ENCODE measurements around the gene DPP6. TPM values are rescaled to one million over a fixed set of nuclear protein-coding genes. Genes with fewer than 3 reads are reported as not detected.
"Not testable (repeated sequence)": the region's sequence is repeated elsewhere in the genome, so short reads cannot be mapped to it uniquely, and the experiment has no call there.

The DPP6 gene
- not detected in 2 replicates for total RNA-seq (2014; rRNA removed; shearing (Covaris generic); ENCODE audit: low replicate concordance)

DNA sequence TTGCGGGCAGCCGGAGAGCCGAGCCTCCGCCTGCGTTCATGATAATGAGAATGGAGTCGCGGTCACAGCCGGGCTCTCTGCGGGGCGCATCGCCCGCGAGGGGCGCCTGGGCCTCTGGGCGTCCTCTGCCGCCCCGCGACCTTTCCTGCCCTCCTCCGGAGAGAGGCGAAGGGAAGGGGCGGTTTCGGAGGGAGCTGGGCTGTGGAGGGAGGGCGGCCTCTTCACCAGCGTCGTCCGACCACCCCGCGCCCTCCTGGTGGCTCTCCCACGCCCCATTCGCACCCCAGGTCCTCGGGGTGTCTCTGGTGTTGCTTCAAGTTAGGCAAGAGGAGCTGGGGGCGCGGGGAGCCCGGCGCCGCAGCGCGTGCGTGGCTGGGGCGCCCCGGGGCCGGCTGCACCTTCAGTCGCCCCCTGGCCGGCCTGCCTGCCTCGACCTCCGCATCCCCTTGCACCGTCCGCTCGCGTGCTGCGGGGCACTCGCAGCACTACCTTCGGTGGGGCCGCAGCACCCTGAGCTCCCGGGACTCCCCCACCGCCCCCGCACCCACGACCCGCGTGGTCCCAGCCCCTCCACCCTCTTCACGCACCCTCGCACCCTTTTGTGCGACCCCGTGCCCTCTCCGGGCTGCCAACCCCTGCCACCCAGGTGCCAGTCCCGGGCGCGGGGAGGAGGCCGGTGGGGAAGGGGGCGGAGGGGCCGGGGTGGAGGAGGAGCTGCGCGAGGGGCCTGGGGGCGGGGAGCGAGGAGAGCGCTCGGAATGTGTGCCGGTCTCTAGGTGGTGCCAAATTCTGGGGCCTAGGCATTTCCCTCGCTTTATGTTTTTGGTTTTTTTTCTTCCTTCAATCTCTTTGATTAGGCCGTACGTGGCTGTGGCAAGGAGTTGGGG, at the start of gene DPP6:
DPP6 (plus strand) TSS at position 756 of the 887 bp plus-strand sequence.
- not testable (repeated sequence) for H3K36me3 ChIP-seq

GRCh38 chr7:154009423-154009911, 42.7 kb upstream of the DPP6 start:
- H3K4me3 ChIP-seq, H3K36me3 ChIP-seq, H3K9me3 ChIP-seq, H3K27me3 ChIP-seq, DNase-seq: not testable (repeated sequence)

More for the DNA sequence above, at the start of gene DPP6:
- DNase-seq, H3K4me3 ChIP-seq, H3K27me3 ChIP-seq, H3K9me3 ChIP-seq: not testable (repeated sequence)

GRCh38 chr7:154010726-154011568, 41.3 kb upstream of the DPP6 start:
- not testable (repeated sequence) for H3K36me3 ChIP-seq, H3K9me3 ChIP-seq, DNase-seq, H3K4me3 ChIP-seq, H3K27me3 ChIP-seq

DNA sequence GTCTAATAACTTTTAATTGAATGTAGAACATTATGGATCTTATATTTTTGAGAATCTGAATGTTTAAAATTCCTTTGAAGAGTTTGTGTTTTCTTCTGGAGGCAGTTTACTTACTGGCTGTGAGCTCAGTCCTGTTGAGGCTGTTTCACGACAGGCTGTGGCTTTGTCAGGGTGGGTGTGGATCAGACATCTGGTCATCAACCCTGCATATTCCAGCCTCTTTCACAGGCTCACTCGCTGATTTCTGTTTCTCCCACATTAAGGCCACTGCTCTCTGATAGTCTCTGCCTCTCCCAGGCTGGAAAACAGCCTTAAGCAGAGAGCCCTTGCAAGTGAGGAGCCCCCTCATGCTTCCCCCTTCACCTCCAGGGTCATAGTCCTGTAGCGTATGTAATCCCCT, 39.4 kb upstream of the DPP6 start:
- H3K36me3 ChIP-seq, H3K9me3 ChIP-seq, H3K27me3 ChIP-seq, H3K4me3 ChIP-seq: not testable (repeated sequence)
- peak; percentile 2 for DNase-seq

- not testable (repeated sequence) for H3K4me3 ChIP-seq, H3K36me3 ChIP-seq, DNase-seq, H3K9me3 ChIP-seq, H3K27me3 ChIP-seq
These were observed 36.6 kb upstream of the DPP6 start for GRCh38 chr7:154015636-154016035.

GRCh38 chr7:154018354-154018753, 33.8 kb upstream of the DPP6 start:
- H3K36me3 ChIP-seq, H3K9me3 ChIP-seq, H3K4me3 ChIP-seq, H3K27me3 ChIP-seq, DNase-seq: not testable (repeated sequence)

- not testable (repeated sequence) for H3K9me3 ChIP-seq, DNase-seq, H3K36me3 ChIP-seq, H3K27me3 ChIP-seq, H3K4me3 ChIP-seq
These were observed 24.4 kb upstream of the DPP6 start for GRCh38 chr7:154027805-154028204.

DNA sequence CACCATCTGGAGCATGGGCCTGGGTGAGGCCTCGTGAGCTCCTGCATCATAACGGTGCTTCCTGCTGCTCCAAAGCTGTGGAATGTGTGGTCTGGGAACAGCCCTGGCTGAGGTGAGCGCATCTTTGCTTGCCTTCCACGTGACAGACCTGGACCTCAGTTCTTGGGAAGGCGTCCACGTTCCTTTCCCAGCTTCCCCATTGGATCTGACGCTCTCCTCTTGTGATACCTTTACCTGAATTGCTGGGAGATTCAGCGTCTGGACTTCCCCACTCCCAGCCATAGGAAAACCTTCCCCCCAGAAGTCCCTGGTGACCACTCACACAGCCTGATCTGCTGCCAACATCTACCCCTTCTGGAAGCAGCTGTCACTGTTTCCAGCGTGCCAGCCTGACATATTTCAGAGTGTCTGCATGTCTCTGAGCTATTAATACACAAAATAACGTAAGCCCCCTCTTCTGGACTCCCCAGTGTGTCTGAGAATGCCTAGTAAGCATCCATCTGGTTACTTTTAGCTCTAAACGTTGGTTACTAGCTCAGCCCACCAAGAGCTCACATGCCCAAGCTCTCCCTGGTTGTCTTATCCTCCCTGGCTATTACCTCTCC, 21.6 kb upstream of the DPP6 start:
- not testable (repeated sequence) for DNase-seq, H3K4me3 ChIP-seq, H3K36me3 ChIP-seq, H3K9me3 ChIP-seq, H3K27me3 ChIP-seq

- H3K27me3 ChIP-seq, H3K9me3 ChIP-seq, DNase-seq, H3K4me3 ChIP-seq, H3K36me3 ChIP-seq: not testable (repeated sequence)
These were observed 12.6 kb upstream of the DPP6 start for GRCh38 chr7:154039466-154040165.

GRCh38 chr7:154050394-154050793, 1.8 kb upstream of the DPP6 start:
- H3K9me3 ChIP-seq, H3K4me3 ChIP-seq, DNase-seq, H3K36me3 ChIP-seq, H3K27me3 ChIP-seq: not testable (repeated sequence)

DNA sequence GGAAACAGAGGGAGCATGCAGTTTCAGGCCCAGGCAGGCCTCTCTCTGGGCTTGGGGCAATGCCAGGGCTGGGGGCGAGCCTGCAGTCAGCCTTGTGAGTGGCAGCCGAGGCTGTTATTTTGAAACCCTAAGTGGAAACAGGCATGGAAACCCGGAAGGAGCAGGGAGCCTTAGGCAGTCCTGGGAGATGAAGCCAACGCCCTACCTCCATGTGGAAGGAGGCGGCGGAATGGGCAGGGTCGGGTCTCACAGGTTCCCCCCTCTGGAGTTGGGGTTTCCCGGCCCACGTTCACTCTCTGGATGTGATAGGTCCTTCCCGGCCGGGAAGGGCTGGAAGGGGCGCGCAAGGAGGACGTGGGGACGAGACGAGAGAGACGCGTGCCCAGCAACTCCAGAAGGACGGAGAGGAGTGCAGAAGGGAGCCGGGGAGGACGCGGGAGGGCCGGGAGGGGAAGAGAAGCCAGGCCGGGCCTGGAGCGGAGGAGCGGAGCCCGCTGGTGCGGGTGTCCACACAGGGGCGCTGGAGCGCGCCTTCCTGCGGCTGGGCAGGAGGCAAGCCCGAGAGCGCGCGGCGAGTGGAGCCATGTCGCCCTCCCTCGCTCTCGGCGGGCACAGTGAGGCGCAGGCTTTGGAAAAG, 1.1 kb upstream of the DPP6 start:
- H3K36me3 ChIP-seq, H3K9me3 ChIP-seq, H3K27me3 ChIP-seq, H3K4me3 ChIP-seq, DNase-seq: not testable (repeated sequence)

- not testable (repeated sequence) for DNase-seq, H3K9me3 ChIP-seq, H3K4me3 ChIP-seq, H3K36me3 ChIP-seq, H3K27me3 ChIP-seq
These were observed 493 bp downstream of the DPP6 start for GRCh38 chr7:154052530-154053252.

- not testable (repeated sequence) for H3K4me3 ChIP-seq, H3K9me3 ChIP-seq, H3K36me3 ChIP-seq, DNase-seq, H3K27me3 ChIP-seq
These were observed 1.5 kb downstream of the DPP6 start for GRCh38 chr7:154053466-154054312.

DNA sequence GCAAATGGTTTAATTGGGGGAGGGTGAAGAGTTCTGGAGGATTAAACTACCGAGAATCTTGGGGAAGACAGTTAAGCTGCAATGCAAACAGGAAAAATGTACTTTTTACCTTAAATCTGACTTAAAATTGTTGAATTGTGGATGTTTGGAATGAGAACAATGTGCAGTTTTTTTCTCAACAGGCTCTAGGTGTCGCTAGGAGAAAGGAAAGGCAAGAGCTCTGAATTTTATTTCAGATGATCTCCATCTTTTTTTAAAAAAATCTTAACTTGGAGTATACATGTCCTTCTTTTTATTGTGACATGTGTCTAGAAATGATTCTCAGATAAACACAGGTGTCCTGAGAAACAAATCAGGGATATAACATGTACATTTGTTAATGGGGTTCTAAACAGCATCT, 2.5 kb downstream of the DPP6 start:
- H3K4me3 ChIP-seq, H3K36me3 ChIP-seq, H3K9me3 ChIP-seq, DNase-seq, H3K27me3 ChIP-seq: not testable (repeated sequence)
